HG02852 (cell line): ENCODE data around the gene HS6ST1.

ENCODE experiments used
- ATAC-seq: cut with Tn5 transposase; IDR thresholded peaks from one replicate; pipeline ENCODE4 v1.9.1; 2021; ENCODE audit warnings: mild to moderate bottlenecking, moderate library complexity; ENCODE audit not compliant: unreplicated experiment

HS6ST1 gene

DNA sequence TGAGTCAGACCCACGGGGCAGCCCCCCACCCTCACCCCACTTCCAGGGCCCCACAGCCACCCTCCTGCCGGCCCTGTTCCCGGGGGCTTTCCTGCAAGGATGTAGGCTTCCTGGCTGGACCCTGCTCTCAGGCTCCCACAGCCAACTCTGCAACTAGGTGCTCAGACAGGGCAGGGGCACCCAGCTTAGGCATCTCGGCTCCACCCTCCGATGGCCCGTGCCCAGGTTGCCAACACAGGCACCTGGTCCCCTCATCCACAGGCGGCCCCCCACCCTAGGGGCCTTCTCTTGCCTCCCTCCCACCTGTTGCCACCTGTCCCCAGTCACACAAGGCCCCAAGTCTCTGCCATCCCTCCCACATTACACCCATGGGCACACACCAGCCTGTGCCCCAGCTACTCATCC lies 34.6 kb downstream of the HS6ST1 start:
- no peak for ATAC-seq

DNA sequence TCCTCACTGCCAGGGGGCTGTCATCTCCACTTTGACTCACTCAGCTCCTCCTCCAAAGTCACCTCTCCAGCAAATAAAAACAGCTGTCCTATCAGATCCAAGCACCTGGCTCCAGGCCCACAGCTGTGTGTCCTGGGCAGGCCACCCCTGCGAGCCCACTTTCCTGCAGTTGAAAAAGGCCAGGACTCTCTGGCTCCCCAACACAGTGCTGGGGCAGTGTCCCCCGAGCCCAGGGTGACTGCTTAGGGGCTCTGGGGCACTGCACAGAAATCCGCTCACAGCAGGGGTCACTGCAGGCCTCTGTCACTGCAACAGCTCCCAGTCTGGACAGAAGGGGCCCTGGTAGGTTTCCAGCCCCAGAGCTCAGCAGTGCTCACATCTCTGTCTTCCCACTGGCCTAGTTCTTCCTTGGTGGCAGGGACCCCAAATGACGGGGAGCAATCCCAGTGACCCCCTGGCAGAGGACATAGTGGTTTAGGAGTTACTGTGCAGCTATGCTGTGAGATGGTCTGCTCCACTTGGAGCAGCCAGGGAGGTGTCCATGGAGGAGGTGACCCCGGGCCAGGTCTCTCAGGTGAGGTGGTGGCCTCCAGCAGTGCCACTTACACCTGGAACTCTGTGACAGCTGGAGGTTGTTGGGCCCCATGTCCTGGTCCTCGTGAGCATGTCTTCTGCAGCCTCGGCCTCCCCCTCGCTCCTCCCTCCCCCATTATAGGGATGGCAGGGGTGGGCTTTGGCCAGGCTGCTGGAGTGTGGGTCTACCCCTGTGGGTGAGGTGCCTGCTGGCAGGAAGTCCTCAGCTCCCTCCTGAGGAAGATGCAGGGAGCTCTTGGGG lies 35.5 kb downstream of the HS6ST1 start:
- ATAC-seq: no peak

DNA sequence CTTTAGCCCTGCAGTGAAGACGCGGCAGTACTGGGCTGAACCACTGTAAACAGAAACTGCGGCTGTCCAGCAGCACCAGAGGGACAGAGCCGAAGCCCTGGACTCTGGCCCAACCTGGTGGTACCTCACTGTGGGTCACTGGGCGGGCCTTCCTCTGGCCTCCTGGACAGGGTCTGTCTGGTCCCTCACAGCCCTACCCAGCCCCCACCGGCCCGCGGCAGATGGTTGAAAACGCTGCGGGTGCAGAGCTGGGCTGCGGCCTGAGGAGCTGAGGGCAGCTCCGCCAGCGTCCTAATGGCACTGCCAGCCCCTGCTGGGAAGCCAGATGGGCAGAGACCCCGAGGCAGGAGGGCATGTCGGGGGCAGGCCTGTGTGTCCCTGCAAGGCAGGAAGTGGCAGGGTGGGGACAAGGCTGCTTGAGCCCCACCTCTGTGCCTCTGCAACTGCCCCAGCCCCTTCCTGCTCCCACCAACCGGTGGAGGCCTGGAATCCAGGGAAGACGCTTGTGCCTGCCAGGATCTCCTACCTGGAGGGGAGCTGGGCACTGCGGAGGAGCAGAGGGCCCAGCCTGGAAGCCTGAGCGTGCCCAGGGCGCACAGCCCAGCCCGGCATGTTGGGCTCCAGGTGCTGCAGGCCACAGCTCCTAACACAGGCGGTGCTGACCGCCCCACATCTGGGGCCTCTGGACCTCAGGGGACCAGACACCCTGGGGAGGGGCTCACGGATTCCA lies 36.3 kb downstream of the HS6ST1 start:
- ATAC-seq: no peak

DNA sequence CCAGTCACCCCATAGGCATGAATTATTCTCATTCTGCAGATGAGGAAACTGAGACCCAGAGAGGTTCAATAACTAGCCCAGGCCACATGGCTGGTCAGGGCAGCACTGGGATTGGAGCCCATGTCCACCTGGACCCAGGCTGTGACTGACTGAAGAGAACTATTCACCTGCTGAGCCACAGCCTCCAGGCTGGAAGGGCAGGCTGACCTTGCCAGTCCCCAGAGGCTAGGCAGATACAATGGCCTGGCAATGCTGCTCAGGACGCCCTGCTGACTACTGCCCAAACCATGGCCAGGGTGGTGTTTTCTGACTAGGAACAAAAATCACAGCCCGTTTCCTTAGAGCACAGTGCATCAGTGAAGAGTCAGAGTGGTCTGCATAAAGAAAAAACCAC lies 36.8 kb downstream of the HS6ST1 start:
- ATAC-seq: no peak

DNA sequence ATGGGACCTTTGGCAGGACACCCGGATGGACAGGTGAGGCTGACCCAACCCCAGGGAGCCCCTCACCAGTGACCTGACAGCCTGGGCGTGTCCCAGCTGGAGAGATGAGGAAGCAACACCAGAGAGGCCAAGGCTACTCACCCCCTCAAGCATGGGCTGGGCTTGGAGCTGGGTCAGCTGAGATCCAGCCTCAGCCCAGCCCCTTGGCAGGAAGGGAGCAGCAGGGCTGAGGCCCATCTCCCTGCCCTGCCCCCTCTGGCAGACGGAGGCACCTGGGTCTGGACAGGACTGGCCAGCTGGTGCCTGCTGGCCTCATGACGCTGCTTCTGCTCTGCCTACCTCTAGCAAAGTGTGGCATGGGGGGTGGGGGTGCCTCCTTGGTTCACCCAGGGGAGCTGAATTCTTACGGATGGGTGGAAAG lies 37.8 kb downstream of the HS6ST1 start:
- no peak for ATAC-seq

DNA sequence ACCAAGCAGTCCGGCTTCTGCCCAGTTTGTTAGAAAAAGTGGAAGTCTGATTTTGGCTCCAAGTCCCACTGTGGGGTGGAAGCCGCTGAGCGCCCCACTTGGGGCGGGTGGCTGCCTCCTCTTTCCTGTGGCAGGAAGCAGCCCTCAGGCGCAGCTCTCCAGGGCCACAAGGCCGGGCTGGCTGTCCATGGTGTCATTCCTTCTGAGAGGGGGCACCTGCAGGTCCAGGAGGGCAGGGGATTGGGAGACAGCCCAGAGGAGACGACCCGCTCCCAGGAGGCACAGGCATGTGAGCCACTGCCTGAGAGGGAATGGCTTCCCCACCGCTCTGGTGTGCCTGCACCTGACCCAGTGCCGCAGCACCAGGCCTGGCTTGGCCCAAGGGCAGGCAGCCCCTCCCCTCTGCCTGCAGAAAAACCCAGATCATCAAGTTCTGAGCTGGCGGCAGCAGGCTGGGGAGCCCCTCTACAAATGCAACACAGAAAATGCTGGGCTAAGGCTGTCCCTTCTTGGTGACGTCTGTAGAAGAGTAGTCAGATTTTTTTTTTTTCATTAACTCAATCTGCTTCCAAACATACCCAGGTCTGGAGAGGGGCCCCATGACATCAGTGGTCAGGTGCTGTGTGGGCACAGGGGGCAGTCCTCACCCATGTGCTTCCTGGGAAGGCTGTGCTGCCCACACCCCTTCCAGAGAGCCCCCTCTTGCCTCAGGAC lies 38.4 kb downstream of the HS6ST1 start:
- no peak for ATAC-seq

DNA sequence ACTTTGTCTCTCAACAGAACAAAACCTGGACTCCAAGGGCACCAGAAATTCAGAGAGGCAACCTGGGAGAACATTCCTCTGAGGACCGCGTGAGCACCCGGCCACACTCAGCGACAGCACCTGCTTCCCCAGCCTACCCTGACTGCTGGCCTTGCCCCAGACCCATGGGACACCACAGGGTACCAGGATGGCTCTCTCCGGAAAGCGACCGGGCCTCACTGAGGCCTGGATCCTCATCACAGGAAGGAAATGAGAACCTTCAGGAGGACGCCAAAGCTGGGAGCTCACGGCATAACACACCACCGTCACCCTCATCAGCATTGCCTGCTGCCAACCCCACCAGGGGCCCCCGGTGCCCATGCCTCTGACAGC lies 38.9 kb downstream of the HS6ST1 start:
- no peak for ATAC-seq

DNA sequence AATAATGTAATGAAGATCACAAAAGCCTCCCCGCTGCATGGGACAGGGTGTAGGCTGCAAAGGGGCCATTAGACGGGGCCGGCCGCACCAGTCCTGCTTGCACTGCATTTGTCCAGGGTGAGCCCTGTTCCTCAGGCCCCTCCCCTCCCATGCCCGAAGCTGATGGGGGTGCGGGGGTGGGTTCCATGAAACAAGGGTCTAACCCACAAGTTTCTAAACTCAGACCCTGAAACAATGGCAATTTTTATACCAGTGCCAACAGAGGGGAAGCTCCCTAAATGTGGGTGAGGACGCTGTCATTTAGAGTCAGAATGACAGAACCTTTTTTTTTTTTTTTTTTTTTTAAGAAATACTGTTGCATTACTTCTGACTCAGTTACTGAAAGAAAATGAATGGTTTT lies 39.7 kb downstream of the HS6ST1 start:
- no peak for ATAC-seq

DNA sequence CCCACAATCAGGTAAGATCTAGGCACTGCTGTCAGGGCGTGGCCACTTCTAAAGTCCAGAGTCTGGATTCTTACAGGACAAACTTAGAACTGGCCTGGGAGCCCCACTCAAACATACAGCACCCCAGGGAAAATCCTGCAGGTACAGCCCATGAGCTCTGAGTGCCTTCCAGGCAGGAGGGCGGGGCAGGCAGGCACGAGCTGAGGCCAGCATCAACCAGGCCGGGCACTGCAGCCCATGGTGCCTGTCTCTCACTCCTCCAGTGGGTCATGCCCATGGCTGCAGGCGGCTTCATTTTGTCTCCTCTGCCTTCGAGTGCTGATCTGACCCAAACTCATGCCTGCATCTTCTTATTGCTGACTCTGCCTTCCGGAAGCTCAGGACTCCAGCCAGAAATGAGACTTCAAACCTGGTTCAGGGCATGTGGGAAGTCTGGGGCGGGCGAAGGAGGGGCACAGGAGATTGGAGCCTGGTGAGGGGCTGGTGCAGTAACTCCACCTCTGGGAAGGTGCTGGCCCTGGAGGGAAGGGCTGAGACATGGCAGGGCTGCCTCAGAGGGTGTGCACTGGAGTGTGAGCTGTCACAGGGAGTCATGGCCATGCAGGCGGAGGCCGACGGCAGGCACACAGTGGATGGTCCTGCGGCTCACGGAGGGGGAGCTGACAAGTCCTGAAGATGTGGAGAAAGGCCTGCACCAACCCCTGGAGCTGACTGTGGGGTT lies 40.5 kb downstream of the HS6ST1 start:
- ATAC-seq: no peak

DNA sequence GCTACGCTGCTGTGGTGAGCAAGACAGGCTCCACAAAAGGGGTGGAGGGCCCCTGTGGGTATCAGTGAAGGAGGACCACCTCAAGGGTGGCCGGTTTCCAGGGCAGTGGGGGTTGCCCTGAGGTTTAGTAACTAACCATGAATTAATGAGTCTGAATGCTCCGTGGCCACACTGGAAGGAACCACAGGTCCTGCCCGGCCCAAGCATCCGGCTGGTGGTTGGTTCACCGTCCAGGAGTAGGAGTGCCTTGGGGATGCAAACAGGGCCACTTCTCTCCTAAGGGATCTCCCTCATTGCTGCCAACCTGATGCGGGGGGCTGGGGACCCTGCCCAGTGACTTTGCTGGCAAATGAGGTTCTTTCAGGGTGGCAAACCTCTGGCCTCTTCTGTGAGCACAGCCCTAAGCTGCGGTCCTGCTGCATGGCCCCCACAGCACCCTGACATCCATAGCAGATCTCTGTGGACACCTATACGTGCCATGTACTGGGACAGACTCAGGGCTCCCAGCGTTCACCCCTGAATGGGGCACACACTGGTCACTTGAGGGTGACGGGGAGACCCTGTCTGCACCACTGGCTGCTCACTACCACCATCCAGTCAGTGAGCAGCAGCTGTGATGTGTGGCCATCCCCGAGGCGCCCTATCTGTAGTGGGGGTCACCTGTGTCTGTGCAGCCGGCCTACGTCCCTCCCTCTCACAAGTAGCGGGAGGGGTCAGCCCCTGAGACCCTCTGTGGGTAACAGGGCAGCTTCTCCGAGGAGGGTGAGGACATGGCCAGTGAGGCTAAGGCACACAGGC lies 41.6 kb downstream of the HS6ST1 start:
- no peak for ATAC-seq

DNA sequence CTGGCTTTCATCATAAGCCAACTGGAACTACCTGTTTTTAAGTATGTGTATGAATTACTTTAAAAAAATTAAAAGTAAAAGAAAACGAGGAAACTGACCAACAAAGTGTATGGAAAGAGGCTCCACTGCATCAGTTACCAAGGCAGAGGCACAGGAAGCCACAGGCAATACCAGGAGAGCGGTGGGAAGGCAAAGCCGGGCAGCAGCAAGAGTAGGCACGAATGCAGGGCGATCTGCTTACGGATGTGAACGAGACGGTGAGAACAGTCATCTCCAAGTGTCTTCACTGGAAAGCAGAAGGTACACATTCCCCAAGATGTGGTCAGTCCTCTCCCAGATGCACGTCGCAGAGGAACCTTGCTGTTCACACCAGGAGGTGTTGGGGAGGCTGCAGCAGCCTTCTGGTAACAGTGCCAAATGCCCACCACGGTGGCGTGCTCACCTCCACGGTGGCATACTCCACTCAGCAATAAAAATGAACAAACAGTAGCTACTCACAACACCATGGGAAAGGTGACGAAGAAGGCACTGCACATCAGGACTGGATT lies 43.1 kb downstream of the HS6ST1 start:
- no peak for ATAC-seq

DNA sequence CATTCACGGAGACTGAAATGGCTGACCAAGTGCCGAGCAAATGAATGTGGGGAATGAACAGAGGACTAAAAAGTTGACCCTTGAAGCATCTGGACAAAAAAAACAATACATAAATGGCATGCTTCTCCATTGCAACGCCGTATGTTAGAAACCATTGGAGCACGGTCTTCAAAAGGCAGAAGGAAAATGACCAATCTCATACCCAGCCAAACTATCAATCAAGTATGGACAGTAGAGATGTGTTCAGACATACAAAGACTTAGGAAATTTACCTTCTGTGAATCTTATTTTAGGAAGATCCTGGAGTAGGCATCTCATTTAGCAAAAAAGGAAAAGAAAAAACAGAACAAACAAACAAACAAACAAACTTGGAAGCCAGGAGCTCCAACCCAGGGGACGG lies 44.5 kb downstream of the HS6ST1 start:
- no peak for ATAC-seq

DNA sequence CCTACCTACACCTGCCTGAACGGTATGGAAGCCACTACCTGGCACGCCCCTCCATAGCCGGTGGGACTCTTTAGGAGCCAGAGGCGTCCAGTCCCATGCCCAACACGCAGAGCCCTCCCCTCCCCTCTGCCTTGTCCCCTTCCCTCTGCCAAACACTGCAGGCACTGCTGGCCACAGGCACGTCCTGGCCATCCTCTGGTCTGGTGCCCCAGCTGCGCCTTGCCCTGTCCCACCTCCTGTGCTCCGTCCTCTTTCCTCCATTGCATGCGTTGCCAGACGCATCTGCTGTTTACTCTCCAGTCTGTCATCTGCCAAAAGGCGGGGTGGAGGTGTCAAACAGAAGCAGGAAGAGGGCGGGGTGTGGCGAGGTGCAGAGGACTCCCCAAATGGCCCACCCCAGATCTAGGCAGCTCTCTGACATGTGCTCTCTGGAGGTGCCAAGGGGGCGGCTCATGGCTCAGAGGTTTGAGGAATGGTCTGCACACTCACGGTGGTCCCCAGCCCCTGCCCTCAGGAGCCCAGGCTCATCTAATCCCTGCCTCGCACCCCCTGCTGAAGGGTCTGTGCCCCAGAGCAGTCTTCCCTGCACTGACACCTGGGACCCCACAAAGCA lies 45.1 kb downstream of the HS6ST1 start:
- no peak for ATAC-seq

DNA sequence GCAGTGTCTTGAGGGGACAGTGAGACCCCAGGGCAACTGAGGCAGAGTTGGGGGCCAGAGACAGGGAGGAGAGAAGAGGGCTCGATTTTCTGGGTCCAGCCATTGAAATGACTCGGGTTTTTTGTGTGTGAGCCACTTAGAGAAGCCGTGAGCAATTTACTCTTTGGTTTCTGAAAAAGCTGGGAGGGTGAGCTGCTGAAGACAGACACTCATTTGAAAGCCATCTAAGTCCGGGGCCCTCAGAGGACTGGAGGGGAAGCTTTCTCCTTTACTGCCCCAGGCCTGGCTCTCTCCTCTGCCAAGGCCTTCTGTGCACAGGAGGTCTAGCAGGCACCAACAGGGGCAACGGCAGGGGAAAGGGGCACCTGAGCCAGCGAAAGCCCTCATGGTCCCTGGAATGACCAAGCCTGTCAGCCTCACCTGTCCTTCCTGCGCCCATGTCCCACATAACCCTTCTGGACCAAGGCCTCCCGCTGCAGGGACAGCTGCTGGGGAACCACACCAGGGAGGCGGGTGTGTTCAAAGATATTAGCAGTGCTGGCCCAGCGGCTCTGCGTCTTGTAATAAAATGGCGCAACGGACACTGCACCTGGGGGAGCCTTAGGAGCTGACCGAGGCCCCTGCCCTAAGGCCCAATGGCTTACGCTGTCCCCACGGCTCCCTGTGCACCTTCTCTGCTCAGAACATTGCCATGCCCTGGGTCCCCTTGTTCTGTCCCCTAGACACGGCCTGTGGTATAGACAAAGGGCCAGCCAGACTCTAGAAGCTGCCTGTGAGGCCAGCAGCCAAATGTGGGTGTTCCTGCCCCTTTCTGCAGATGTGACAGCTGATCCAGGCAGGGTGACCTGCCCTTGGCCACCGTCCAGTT lies 45.8 kb downstream of the HS6ST1 start:
- ATAC-seq: no peak

DNA sequence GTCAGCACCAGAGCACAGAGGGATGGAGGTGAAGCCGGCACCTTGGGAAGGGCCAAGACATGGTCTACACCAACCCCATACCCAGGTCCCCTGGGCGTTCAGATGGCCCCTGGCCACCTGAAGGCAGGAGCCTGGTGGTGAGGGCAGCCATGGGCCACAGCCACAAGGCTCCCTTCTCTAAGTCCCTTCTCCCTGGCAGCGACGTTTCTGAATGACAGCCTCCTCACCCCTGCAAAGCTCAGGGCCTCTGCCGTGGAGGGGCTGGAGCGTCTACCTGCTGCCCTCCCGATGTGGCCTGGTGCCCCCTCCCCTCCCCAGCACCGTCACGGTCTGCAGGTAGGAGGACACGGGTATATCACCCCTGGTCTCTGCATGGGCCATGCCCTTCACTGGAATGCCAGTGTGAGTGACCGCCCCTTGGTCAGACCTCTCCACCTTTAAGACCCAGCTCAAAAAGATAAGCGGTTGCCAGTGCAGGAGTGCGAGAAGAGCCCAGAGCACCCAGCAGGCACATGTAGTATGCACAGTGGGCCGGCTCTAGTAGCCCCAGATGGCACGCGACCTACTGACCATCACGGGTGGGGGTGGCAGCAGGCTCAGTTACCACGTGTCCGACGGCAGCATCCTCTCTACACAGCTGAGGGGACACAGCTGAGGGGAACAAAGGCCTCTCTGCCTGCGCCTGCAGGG lies 46.6 kb downstream of the HS6ST1 start:
- no peak for ATAC-seq

DNA sequence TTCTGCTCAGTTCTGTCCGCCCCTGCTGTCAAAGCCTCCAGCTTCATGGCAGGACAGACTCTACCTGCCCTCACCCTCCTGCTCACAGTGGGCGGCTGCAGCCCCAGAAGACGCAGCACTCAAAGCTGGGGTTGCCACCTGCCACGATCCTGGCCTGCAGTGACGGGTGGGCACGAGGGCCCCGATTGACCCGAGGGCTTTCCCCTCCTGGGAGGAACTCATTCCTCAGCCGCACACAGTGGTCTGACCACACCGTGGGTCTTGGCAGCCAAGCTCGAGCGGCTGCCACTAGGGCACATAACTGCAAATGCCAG lies 47.1 kb downstream of the HS6ST1 start:
- ATAC-seq: no peak

DNA sequence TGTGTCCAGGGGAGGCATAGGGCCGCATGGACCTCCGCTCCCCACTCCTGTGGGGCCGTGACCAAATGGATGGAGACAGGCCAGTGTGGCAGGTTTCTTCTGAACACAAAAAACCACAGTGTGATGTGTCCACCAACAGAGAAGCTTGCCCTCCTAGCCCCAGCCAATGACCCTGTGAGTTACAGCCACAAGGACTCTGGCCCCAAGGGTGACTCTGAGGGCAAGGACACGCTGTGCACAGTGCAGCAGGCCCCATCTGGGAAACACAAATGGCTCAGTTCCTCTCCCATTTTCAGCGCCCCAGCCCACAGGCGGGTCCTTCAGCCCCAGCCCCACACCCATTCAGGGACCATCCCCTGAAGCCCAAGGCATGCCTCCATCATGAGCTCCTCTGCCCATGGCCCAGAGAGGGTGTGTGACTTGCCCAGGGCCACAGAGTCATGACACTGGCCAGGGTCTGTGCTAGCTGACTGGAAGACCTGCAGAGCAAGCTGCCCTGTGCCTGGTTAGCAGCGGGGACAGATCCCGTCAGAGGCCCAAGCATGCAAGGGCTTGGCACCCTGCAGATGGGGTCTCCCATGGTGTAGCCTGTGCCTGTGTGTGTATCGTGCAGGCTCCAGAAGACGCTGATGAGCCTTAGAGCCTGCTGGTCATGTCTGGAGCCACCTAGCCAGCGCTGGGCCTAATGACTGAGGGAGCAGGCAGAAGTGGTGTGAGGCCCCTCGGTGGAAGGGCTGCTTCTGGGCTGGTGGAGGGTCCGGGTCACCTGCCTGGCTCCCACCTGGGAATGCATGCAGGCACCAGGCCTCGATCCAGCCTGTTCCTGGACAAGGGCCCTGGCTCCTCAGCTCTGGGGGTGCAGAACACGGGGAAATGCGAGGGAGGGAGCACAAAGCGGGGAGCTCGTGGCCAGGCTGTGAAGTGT lies 47.7 kb downstream of the HS6ST1 start:
- ATAC-seq: no peak
